AG09309 (cell line): Measurements from ENCODE around the gene POLR3GL.

Experiments used
- DNase-seq: peaks from one replicate; pipeline ENCODE4 v3.0.0-alpha.2; 2010; ENCODE audit warnings: low read depth
- H3K4me3 ChIP-seq: 2 replicates; pipeline ENCODE4 v1.5.1; 2011; ENCODE audit warnings: mild to moderate bottlenecking, low read depth, low read length, moderate library complexity; ENCODE audit not compliant: control insufficient read depth
- CTCF ChIP-seq: IDR thresholded peaks from 2 replicates; pipeline ENCODE4 v1.5.1; 2011; ENCODE audit warnings: mild to moderate bottlenecking, low read depth, low read length, inconsistent platforms; ENCODE audit not compliant: insufficient read depth, control insufficient read depth; ENCODE audit errors: missing control alignments

POLR3GL gene

GRCh38 chr1:145956781-145957442 lies 7.6 kb upstream of the POLR3GL start:
- no peak for TF ChIP-seq CTCF
- H3K4me3 ChIP-seq: peak overlapping the region; percentile 76
- DNase-seq: no peak

GRCh38 chr1:145957443-145958319 lies 6.8 kb upstream of the POLR3GL start, which contains the start of gene LIX1L:
Gene LIX1L (minus strand): TSS chr1:145958017. CDS start chr1:145957927, 90 bp downstream.
- H3K4me3 ChIP-seq: peak within 1 kb of the TSS; percentile 76
- no peak for TF ChIP-seq CTCF
- DNase-seq: peak; percentile 89

GRCh38 chr1:145958734-145959133 lies 5.8 kb upstream of the POLR3GL start:
- no peak for DNase-seq
- no peak for TF ChIP-seq CTCF
- no peak overlapping the region for H3K4me3 ChIP-seq

GRCh38 chr1:145959333-145959732 lies 5.2 kb upstream of the POLR3GL start:
- no peak overlapping the region for H3K4me3 ChIP-seq
- DNase-seq: no peak
- no peak for TF ChIP-seq CTCF

- TF ChIP-seq CTCF: no peak
- H3K4me3 ChIP-seq: peak overlapping the region; percentile 75
Observed at GRCh38 chr1:145959957-145960467, 4.5 kb upstream of the POLR3GL start.

GRCh38 chr1:145960468-145961108 lies 3.9 kb upstream of the POLR3GL start:
- TF ChIP-seq CTCF: no peak
- peak overlapping the region; percentile 75 for H3K4me3 ChIP-seq
- DNase-seq: no peak

More at GRCh38 chr1:145959957-145960467, 4.5 kb upstream of the POLR3GL start:
- no peak for DNase-seq
